Activated T-helper 17 cell treated with anti-CD3 and anti-CD28 coated beads, Interleukin-2, amount 50 U/mL, for 72 hours (primary cell): ENCODE measurements around the gene BMPER. TPM values are rescaled to one million over a fixed set of nuclear protein-coding genes. Genes with fewer than 3 reads are reported as not detected.

Source experiments
- ATAC-seq: fragments of 150-1000 bp; cut with Tn5 transposase; replicated peaks from 2 replicates; pipeline ENCODE4 v1.10.0; 2021; ENCODE audit warnings: mild to moderate bottlenecking, moderate library complexity
- H3K27ac Mint-ChIP-seq: one replicate; pipeline ENCODE4 v1.8.0; 2022; ENCODE audit warnings: mixed read lengths
- H3K27me3 Mint-ChIP-seq: one replicate; pipeline ENCODE4 v1.8.0; 2022; ENCODE audit warnings: mixed read lengths
- H3K36me3 Mint-ChIP-seq: one replicate; pipeline ENCODE4 v1.8.0; 2022; ENCODE audit warnings: low read depth, mild to moderate bottlenecking, mixed read lengths
- H3K4me1 Mint-ChIP-seq: one replicate; pipeline ENCODE4 v1.8.0; 2022; ENCODE audit warnings: mixed read lengths
- H3K4me3 Mint-ChIP-seq: one replicate; pipeline ENCODE4 v1.8.0; 2022; ENCODE audit warnings: mild to moderate bottlenecking, mixed read lengths
- H3K9me3 Mint-ChIP-seq: one replicate; pipeline ENCODE4 v1.8.0; 2022; ENCODE audit warnings: mixed read lengths
- total RNA-seq, 2 donors: library from RNA; stranded (reverse); gene quantifications; one replicate each; pipeline ENCODE4 v1.2.3, GENCODE V29; 2022

The BMPER gene
- total RNA-seq, 2 donors from 2014 or later = 0.45 TPM; not detected in 1

GRCh38 chr7:34075523-34076370 lies 170.4 kb downstream of the BMPER start:
- no peak overlapping the region for H3K4me3 Mint-ChIP-seq
- no peaks in the 10 kb centered on the region for H3K36me3 Mint-ChIP-seq
- no peaks in the 10 kb centered on the region for H3K4me1 Mint-ChIP-seq
- peaks cover 7% of the 10 kb centered on the region for H3K27me3 Mint-ChIP-seq
- H3K9me3 Mint-ChIP-seq = no peaks in the 10 kb centered on the region
- H3K27ac Mint-ChIP-seq = no peak overlapping the region
- ATAC-seq = no peak

- H3K4me3 Mint-ChIP-seq = no peak overlapping the region
- no peaks in the 10 kb centered on the region for H3K36me3 Mint-ChIP-seq
- no peaks in the 10 kb centered on the region for H3K4me1 Mint-ChIP-seq
- H3K27me3 Mint-ChIP-seq = peaks cover 4% of the 10 kb centered on the region
- ATAC-seq = no peak
- no peaks in the 10 kb centered on the region for H3K9me3 Mint-ChIP-seq
- no peak overlapping the region for H3K27ac Mint-ChIP-seq
Observed at GRCh38 chr7:34077168-34077567, 171.8 kb downstream of the BMPER start.

GRCh38 chr7:34078864-34079263 lies 173.5 kb downstream of the BMPER start:
- H3K4me1 Mint-ChIP-seq = no peaks in the 10 kb centered on the region
- no peaks in the 10 kb centered on the region for H3K9me3 Mint-ChIP-seq
- no peaks in the 10 kb centered on the region for H3K36me3 Mint-ChIP-seq
- H3K4me3 Mint-ChIP-seq = no peak overlapping the region
- peaks cover under 1% of the 10 kb centered on the region for H3K27me3 Mint-ChIP-seq
- no peak for ATAC-seq
- no peak overlapping the region for H3K27ac Mint-ChIP-seq

- Mint-ChIP-seq H3K9me3 (no peaks in the 10 kb centered on the region), H3K4me1 (no peaks in the 10 kb centered on the region), H3K4me3 (no peak overlapping the region), H3K27me3 (no peaks in the 10 kb centered on the region), H3K36me3 (no peaks in the 10 kb centered on the region), H3K27ac (no peak overlapping the region)
- no peak for ATAC-seq
Observed at GRCh38 chr7:34080513-34080912, 175.2 kb downstream of the BMPER start.

- Mint-ChIP-seq H3K27ac (no peak overlapping the region), H3K4me1 (no peaks in the 10 kb centered on the region), H3K27me3 (no peaks in the 10 kb centered on the region), H3K4me3 (no peak overlapping the region), H3K9me3 (no peaks in the 10 kb centered on the region), H3K36me3 (no peaks in the 10 kb centered on the region)
- no peak for ATAC-seq
Observed at GRCh38 chr7:34081935-34082334, 176.6 kb downstream of the BMPER start.

GRCh38 chr7:34083440-34083839 lies 178.1 kb downstream of the BMPER start:
- ATAC-seq = no peak
- Mint-ChIP-seq H3K9me3 (no peaks in the 10 kb centered on the region), H3K4me3 (no peak overlapping the region), H3K36me3 (no peaks in the 10 kb centered on the region), H3K4me1 (no peaks in the 10 kb centered on the region), H3K27me3 (no peaks in the 10 kb centered on the region), H3K27ac (no peak overlapping the region)

DNA sequence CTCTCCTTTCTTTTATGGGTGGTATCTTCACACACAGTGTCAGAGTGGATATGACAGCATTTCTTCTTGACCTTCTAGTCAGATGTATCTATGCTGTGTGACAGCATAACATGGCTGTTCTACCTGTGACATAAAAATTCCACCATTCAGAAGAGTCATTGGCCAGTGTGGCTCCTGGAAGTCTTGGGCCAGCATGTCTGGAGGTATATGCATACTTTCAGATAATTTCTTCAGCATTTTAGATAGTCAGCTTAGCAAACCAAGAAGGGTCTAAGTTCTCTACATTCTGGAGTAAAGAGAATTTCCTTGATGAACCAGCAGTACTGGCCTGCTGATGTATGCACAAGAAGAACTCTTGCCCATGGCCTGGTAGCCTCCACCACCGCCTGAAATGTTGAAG lies 179.3 kb downstream of the BMPER start:
- Mint-ChIP-seq H3K4me3 (no peak overlapping the region), H3K36me3 (no peaks in the 10 kb centered on the region), H3K27me3 (no peaks in the 10 kb centered on the region), H3K9me3 (no peaks in the 10 kb centered on the region), H3K4me1 (no peaks in the 10 kb centered on the region), H3K27ac (no peak overlapping the region)
- no peak for ATAC-seq

DNA sequence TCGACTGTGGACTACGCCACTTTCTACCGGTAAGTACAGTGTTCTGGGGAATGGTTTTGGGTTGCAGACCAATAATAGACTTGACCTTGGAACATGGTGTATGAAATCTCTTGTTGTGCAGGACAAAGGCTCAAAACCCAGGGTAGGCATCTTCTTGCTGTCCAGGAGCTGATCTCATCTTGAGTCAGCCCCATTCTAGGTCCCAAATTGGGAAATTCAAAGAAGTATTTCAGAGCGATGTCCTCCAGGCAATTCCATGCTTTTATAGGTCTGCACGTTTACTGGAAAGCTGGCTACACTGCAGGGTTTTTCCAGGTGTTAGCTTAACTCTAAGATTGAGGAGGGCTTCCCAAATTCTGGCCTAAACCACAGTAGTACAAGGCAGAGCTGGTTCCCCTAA lies 180.7 kb downstream of the BMPER start:
- Mint-ChIP-seq H3K27me3 (no peaks in the 10 kb centered on the region), H3K4me3 (no peak overlapping the region), H3K9me3 (no peaks in the 10 kb centered on the region), H3K36me3 (no peaks in the 10 kb centered on the region), H3K4me1 (no peaks in the 10 kb centered on the region), H3K27ac (no peak overlapping the region)
- ATAC-seq = no peak

GRCh38 chr7:34086981-34087380 lies 181.6 kb downstream of the BMPER start:
- H3K36me3 Mint-ChIP-seq = no peaks in the 10 kb centered on the region
- no peak overlapping the region for H3K27ac Mint-ChIP-seq
- ATAC-seq = no peak
- no peaks in the 10 kb centered on the region for H3K9me3 Mint-ChIP-seq
- H3K4me1 Mint-ChIP-seq = no peaks in the 10 kb centered on the region
- no peaks in the 10 kb centered on the region for H3K27me3 Mint-ChIP-seq
- no peak overlapping the region for H3K4me3 Mint-ChIP-seq

GRCh38 chr7:34087892-34088891 lies 182.9 kb downstream of the BMPER start:
- H3K36me3 Mint-ChIP-seq = no peaks in the 10 kb centered on the region
- H3K27me3 Mint-ChIP-seq = no peaks in the 10 kb centered on the region
- H3K4me3 Mint-ChIP-seq = no peak overlapping the region
- no peak overlapping the region for H3K27ac Mint-ChIP-seq
- ATAC-seq = peak; percentile 24
- no peaks in the 10 kb centered on the region for H3K4me1 Mint-ChIP-seq
- no peaks in the 10 kb centered on the region for H3K9me3 Mint-ChIP-seq

GRCh38 chr7:34090816-34091215 lies 185.5 kb downstream of the BMPER start:
- Mint-ChIP-seq H3K4me1 (no peaks in the 10 kb centered on the region), H3K27me3 (peaks cover 4% of the 10 kb centered on the region), H3K27ac (no peak overlapping the region), H3K4me3 (no peak overlapping the region), H3K36me3 (no peaks in the 10 kb centered on the region), H3K9me3 (no peaks in the 10 kb centered on the region)
- no peak for ATAC-seq

- ATAC-seq = no peak
- Mint-ChIP-seq H3K27me3 (peaks cover 4% of the 10 kb centered on the region), H3K27ac (no peak overlapping the region), H3K4me1 (no peaks in the 10 kb centered on the region), H3K9me3 (no peaks in the 10 kb centered on the region), H3K4me3 (no peak overlapping the region), H3K36me3 (no peaks in the 10 kb centered on the region)
Observed at GRCh38 chr7:34091321-34091917, 186.1 kb downstream of the BMPER start.

- Mint-ChIP-seq H3K4me1 (no peaks in the 10 kb centered on the region), H3K4me3 (no peak overlapping the region), H3K36me3 (no peaks in the 10 kb centered on the region), H3K27me3 (peaks cover 4% of the 10 kb centered on the region), H3K27ac (no peak overlapping the region), H3K9me3 (no peaks in the 10 kb centered on the region)
- no peak for ATAC-seq
Observed at GRCh38 chr7:34093276-34093675, 187.9 kb downstream of the BMPER start.

- Mint-ChIP-seq H3K36me3 (no peaks in the 10 kb centered on the region), H3K4me1 (no peaks in the 10 kb centered on the region), H3K27me3 (peaks cover 4% of the 10 kb centered on the region), H3K9me3 (no peaks in the 10 kb centered on the region), H3K27ac (no peak overlapping the region), H3K4me3 (no peak overlapping the region)
- ATAC-seq = no peak
Observed at GRCh38 chr7:34096198-34096651, 190.9 kb downstream of the BMPER start.
